Caco-2 (cell line): ENCODE results near the gene CCDC185. TPM values are rescaled to one million over a fixed set of nuclear protein-coding genes. Genes with fewer than 3 reads are reported as not detected.

Source experiments
- BruUV-seq: library from RNA; stranded (reverse); fragments of 400-500 nt; replicated peaks from 2 replicates; lab custom pipeline; 2021; lab: Mats Ljungman, UMichigan
- CTCF ChIA-PET: fragments of 300-600 bp; sonication (Branson Sonifier 250); formaldehyde crosslinking; loops from one replicate; lab custom pipeline; 2022; ENCODE audit warnings: antibody characterized with exemption; lab: Charles Lee
- POLR2A ChIA-PET: fragments of 300-600 bp; sonication (Branson Sonifier 250); formaldehyde crosslinking; loops from one replicate; lab custom pipeline; 2022; ENCODE audit warnings: antibody characterized with exemption; lab: Charles Lee
- DNase-seq, 2 experiments: peaks; one replicate each; pipeline versions ENCODE4 v3.0.0 to v3.0.0-alpha.2; 2020 to 2022
- H3K27me3 ChIP-seq: replicated peaks from 2 replicates; pipeline ENCODE4 v1.6.0; 2011; ENCODE audit warnings: low read length; ENCODE audit not compliant: control insufficient read depth, insufficient read depth
- H3K36me3 ChIP-seq: 2 replicates; pipeline ENCODE4 v1.5.1; 2011; ENCODE audit warnings: low read length; ENCODE audit not compliant: control insufficient read depth, insufficient read depth
- H3K4me1 ChIP-seq: fragments of 250-450 bp; sonication (Bioruptor Pico); 2 replicates; pipeline ENCODE4 v1.5.1; 2020; ENCODE audit warnings: mild to moderate bottlenecking
- H3K4me3 ChIP-seq: 2 replicates; pipeline ENCODE4 v1.5.1; 2011; ENCODE audit warnings: low read depth, mild to moderate bottlenecking, control low read depth, low read length
- H3K9me3 ChIP-seq: fragments of 250-450 bp; sonication (Bioruptor Pico); 2 replicates; pipeline ENCODE4 v1.5.1; 2020; ENCODE audit warnings: mild to moderate bottlenecking, moderate library complexity
- H3K27ac Mint-ChIP-seq: one replicate; pipeline ENCODE4 v1.8.0; 2022; ENCODE audit warnings: mixed read lengths; ENCODE audit not compliant: unreplicated experiment
- H3K27me3 Mint-ChIP-seq: one replicate; pipeline ENCODE4 v1.8.0; 2022; ENCODE audit warnings: mixed read lengths; ENCODE audit not compliant: insufficient read depth, unreplicated experiment
- H3K36me3 Mint-ChIP-seq: one replicate; pipeline ENCODE4 v1.8.0; 2022; ENCODE audit warnings: mild to moderate bottlenecking, mixed read lengths; ENCODE audit not compliant: insufficient read depth, unreplicated experiment
- H3K4me1 Mint-ChIP-seq: one replicate; pipeline ENCODE4 v1.8.0; 2022; ENCODE audit warnings: low read depth, mixed read lengths; ENCODE audit not compliant: unreplicated experiment
- H3K4me3 Mint-ChIP-seq: one replicate; pipeline ENCODE4 v1.8.0; 2022; ENCODE audit warnings: mild to moderate bottlenecking, moderate library complexity, mixed read lengths; ENCODE audit not compliant: unreplicated experiment
- H3K9me3 Mint-ChIP-seq: one replicate; pipeline ENCODE4 v1.8.0; 2022; ENCODE audit warnings: mixed read lengths; ENCODE audit not compliant: unreplicated experiment
- intact Hi-C: fragments of 100-400 bp; cut with micrococcal nuclease; formaldehyde crosslinking; loops from one replicate; pipeline ENCODE4 v1.10.0; 2022; ENCODE audit not compliant: unreplicated experiment
- total RNA-seq: library from RNA; stranded (reverse); gene quantifications from 2 replicates; pipeline ENCODE4 v1.2.3, GENCODE V29; 2022
- TF ChIP-seq, protein P1 (sequence below), 2 experiments: fragments of 200-600 bp in 1 of 2; IDR thresholded peaks; 1 replicate in 1 of 2; 2 replicates in 1 of 2; pipeline versions ENCODE4 v1.5.1 to v1.8.0; 2011 to 2022; ENCODE audit warnings: antibody characterized with exemption in 1 of 2, control low read depth in 1 of 2, inconsistent platforms in 1 of 2, low read depth in 1 of 2, low read length in 1 of 2, mild to moderate bottlenecking in 1 of 2, moderate library complexity in 1 of 2; ENCODE audit not compliant: insufficient read depth in 1 of 2, severe bottlenecking in 1 of 2, unreplicated experiment in 1 of 2

Gene CCDC185
- total RNA-seq, 1 experiment from 2014 or later = not detected

DNA sequence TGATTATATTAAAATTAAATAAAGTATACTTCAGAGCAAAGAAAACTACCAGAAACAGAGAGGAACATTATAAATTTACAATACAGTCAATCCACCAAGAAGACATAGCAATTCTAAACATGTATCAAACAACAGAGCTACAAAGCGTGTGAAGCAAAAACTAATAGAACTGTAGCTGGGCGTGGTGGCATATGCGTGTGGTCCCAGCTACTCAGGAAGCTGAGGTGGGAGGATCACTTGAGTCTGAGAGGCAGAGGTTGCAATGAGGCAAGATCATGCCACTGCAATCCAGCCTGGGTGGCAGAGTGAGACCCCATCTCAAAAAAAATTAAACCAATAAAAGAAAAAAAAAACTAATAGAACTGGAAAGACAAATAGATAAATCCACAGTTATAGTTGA, 12.3 kb downstream of the CCDC185 start:
- no TSS peak for BruUV-seq
- Mint-ChIP-seq H3K4me3 (no peak overlapping the region), H3K27me3 (no peaks in the 10 kb centered on the region), H3K27ac (no peak overlapping the region), H3K9me3 (peaks cover 17% of the 10 kb centered on the region), H3K36me3 (no peaks in the 10 kb centered on the region), H3K4me1 (peaks cover 15% of the 10 kb centered on the region)
- CTCF ChIA-PET = no interaction called here
- no peaks in the 10 kb centered on the region for H3K36me3 ChIP-seq
- TF ChIP-seq, protein P1, sequence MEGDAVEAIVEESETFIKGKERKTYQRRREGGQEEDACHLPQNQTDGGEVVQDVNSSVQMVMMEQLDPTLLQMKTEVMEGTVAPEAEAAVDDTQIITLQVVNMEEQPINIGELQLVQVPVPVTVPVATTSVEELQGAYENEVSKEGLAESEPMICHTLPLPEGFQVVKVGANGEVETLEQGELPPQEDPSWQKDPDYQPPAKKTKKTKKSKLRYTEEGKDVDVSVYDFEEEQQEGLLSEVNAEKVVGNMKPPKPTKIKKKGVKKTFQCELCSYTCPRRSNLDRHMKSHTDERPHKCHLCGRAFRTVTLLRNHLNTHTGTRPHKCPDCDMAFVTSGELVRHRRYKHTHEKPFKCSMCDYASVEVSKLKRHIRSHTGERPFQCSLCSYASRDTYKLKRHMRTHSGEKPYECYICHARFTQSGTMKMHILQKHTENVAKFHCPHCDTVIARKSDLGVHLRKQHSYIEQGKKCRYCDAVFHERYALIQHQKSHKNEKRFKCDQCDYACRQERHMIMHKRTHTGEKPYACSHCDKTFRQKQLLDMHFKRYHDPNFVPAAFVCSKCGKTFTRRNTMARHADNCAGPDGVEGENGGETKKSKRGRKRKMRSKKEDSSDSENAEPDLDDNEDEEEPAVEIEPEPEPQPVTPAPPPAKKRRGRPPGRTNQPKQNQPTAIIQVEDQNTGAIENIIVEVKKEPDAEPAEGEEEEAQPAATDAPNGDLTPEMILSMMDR (IDR thresholded peaks at IDR 0.05; ENCODE audit: insufficient read depth in 1 of 2, low read depth in 1 of 2, low read length in 1 of 2, severe bottlenecking in 1 of 2, unreplicated experiment in 1 of 2) = no peak
- no peak overlapping the region for H3K4me3 ChIP-seq
- no peaks in the 10 kb centered on the region for H3K9me3 ChIP-seq
- intact Hi-C loops = no loop called here
- POLR2A ChIA-PET = no interaction called here
- no peaks in the 10 kb centered on the region for H3K27me3 ChIP-seq
- H3K4me1 ChIP-seq = peaks cover 12% of the 10 kb centered on the region
- DNase-seq = no peak

DNA sequence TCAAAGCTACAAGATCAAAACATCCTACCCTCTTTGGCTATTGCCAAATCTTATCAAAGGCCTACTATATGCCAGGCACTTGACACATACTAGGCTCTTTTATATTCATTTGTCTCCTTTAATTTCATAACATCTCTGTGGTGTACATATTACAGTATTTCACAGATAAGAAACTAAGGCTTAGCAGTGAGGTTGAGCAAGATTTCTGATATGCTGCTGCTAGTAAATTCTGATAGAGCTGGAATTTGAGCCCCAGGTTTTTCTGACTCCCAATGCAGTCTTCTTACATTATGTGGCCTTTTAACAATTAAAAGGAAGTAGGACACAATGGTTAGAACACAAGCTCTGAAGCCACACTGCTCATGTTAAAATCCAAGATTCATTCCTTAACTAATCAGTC, 16.8 kb downstream of the CCDC185 start:
- Histone ChIP-seq H3K36me3 (no peaks in the 10 kb centered on the region), H3K27me3 (no peaks in the 10 kb centered on the region), H3K4me3 (no peak overlapping the region), H3K9me3 (no peaks in the 10 kb centered on the region), H3K4me1 (peaks cover 4% of the 10 kb centered on the region; the same call in 1 of the 2 replicates)
- H3K4me3 Mint-ChIP-seq = no peak overlapping the region
- H3K27ac Mint-ChIP-seq = no peak overlapping the region
- no peaks in the 10 kb centered on the region for H3K4me1 Mint-ChIP-seq
- no peak for DNase-seq
- no peaks in the 10 kb centered on the region for H3K9me3 Mint-ChIP-seq
- TF ChIP-seq, protein P1 (IDR thresholded peaks at IDR 0.05; ENCODE audit: insufficient read depth in 1 of 2, low read depth in 1 of 2, low read length in 1 of 2, severe bottlenecking in 1 of 2, unreplicated experiment in 1 of 2) = no peak
- no peaks in the 10 kb centered on the region for H3K27me3 Mint-ChIP-seq
- ChIA-PET POLR2A (no interaction called here), CTCF (no interaction called here)
- BruUV-seq = no TSS peak
- intact Hi-C loops = no loop called here
- no peaks in the 10 kb centered on the region for H3K36me3 Mint-ChIP-seq

GRCh38 chr1:223411309-223411708, 18.1 kb downstream of the CCDC185 start:
- no peak overlapping the region for H3K4me3 ChIP-seq
- no peaks in the 10 kb centered on the region for H3K27me3 ChIP-seq
- peaks cover 5% of the 10 kb centered on the region; the same call in 1 of the 2 replicates for H3K4me1 ChIP-seq
- Mint-ChIP-seq H3K27me3 (no peaks in the 10 kb centered on the region), H3K9me3 (no peaks in the 10 kb centered on the region), H3K4me3 (no peak overlapping the region), H3K4me1 (no peaks in the 10 kb centered on the region), H3K36me3 (no peaks in the 10 kb centered on the region), H3K27ac (no peak overlapping the region)
- ChIA-PET POLR2A (no interaction called here), CTCF (no interaction called here)
- H3K36me3 ChIP-seq = no peaks in the 10 kb centered on the region
- no peak for DNase-seq
- TF ChIP-seq, protein P1 (IDR thresholded peaks at IDR 0.05; ENCODE audit: insufficient read depth in 1 of 2, low read depth in 1 of 2, low read length in 1 of 2, severe bottlenecking in 1 of 2, unreplicated experiment in 1 of 2) = no peak
- intact Hi-C loops = no loop called here
- H3K9me3 ChIP-seq = no peaks in the 10 kb centered on the region
- no TSS peak for BruUV-seq
